Prostate gland (tissue), 2 donors: ENCODE data around the gene SLC4A1.

Source experiments
- CTCF ChIP-seq, 4 experiments: fragments of 200-600 bp in 2 of 4; fragments of 450-650 bp in 2 of 4; sonication (generic) in 2 of 4; IDR thresholded peaks; 1 replicate in 3 of 4; 2 replicates in 1 of 4; pipeline ENCODE4 v1.5.1; 2016 to 2019; ENCODE audit warnings: antibody characterized with exemption in 4 of 4, mild to moderate bottlenecking in 2 of 4, moderate library complexity in 2 of 4
- POLR2AphosphoS5 ChIP-seq: sonication (generic); formaldehyde crosslinking; IDR thresholded peaks from one replicate; pipeline ENCODE4 v1.6.1; 2017; ENCODE audit warnings: antibody characterized with exemption

- TF ChIP-seq CTCF (IDR thresholded peaks at IDR 0.05) = no peak
- no peak for TF ChIP-seq POLR2AphosphoS5
Measured at GRCh38 chr17:44249501-44250246, 18.3 kb downstream of the SLC4A1 start.
